Glutamatergic neuron (in vitro differentiated cells): ENCODE measurements around the gene WNT2. TPM values are rescaled to one million over a fixed set of nuclear protein-coding genes. Genes with fewer than 3 reads are reported as not detected.

ENCODE experiments used
- DNase-seq: peaks from one replicate; pipeline ENCODE4 v3.0.0; 2022
- H3K27ac Mint-ChIP-seq: one replicate; pipeline ENCODE4 v1.8.0; 2020; ENCODE audit warnings: mild to moderate bottlenecking, mixed read lengths, inconsistent platforms; ENCODE audit not compliant: unreplicated experiment
- H3K27me3 Mint-ChIP-seq: one replicate; pipeline ENCODE4 v1.8.0; 2020; ENCODE audit warnings: mild to moderate bottlenecking, moderate library complexity, mixed read lengths, inconsistent platforms; ENCODE audit not compliant: unreplicated experiment
- H3K36me3 Mint-ChIP-seq: one replicate; pipeline ENCODE4 v1.8.0; 2020; ENCODE audit warnings: mild to moderate bottlenecking, mixed read lengths, inconsistent platforms; ENCODE audit not compliant: unreplicated experiment
- H3K4me1 Mint-ChIP-seq: one replicate; pipeline ENCODE4 v1.8.0; 2020; ENCODE audit warnings: mild to moderate bottlenecking, low read depth, mixed read lengths, inconsistent platforms; ENCODE audit not compliant: unreplicated experiment
- H3K4me3 Mint-ChIP-seq: one replicate; pipeline ENCODE4 v1.8.0; 2020; ENCODE audit warnings: mild to moderate bottlenecking, mixed read lengths, inconsistent platforms; ENCODE audit not compliant: unreplicated experiment
- H3K9me3 Mint-ChIP-seq: one replicate; pipeline ENCODE4 v1.8.0; 2020; ENCODE audit warnings: mild to moderate bottlenecking, moderate library complexity, mixed read lengths, inconsistent platforms; ENCODE audit not compliant: unreplicated experiment
- CTCF ChIP-seq: fragments of 200-600 bp; sonication (generic); IDR thresholded peaks from one replicate; pipeline ENCODE4 v1.5.0; 2021; ENCODE audit not compliant: partially characterized antibody, unreplicated experiment
- total RNA-seq: library from RNA; stranded (reverse); fragmentation: NEBNext Ultra II Directional; extraction: Animal tissue kit (Norgen Biotek cat#: 25700); gene quantifications from one replicate; pipeline ENCODE4 v1.2.1, GENCODE V29; 2021; ENCODE audit not compliant: unreplicated experiment

Gene WNT2
- total RNA-seq, 1 donor from 2014 or later = not detected

- no peak for TF ChIP-seq CTCF
- peak overlapping the region; percentile 94 for H3K4me3 Mint-ChIP-seq
- H3K9me3 Mint-ChIP-seq = peaks cover 3% of the 10 kb centered on the region
- no peak for DNase-seq
- H3K36me3 Mint-ChIP-seq = peaks cover 17% of the 10 kb centered on the region
- H3K27me3 Mint-ChIP-seq = peaks cover 30% of the 10 kb centered on the region
- H3K4me1 Mint-ChIP-seq = peaks cover 3% of the 10 kb centered on the region
- no peak overlapping the region for H3K27ac Mint-ChIP-seq
Measured at GRCh38 chr7:117323305-117323850, 520 bp upstream of the WNT2 start.

GRCh38 chr7:117320523-117320922 is 2.3 kb downstream of the WNT2 start:
- H3K4me1 Mint-ChIP-seq = peaks cover 3% of the 10 kb centered on the region
- H3K27me3 Mint-ChIP-seq = peaks cover 27% of the 10 kb centered on the region
- no peak for DNase-seq
- no peak overlapping the region for H3K4me3 Mint-ChIP-seq
- H3K36me3 Mint-ChIP-seq = peaks cover 5% of the 10 kb centered on the region
- no peak overlapping the region for H3K27ac Mint-ChIP-seq
- peaks cover 2% of the 10 kb centered on the region for H3K9me3 Mint-ChIP-seq
- TF ChIP-seq CTCF = no peak

- TF ChIP-seq CTCF = no peak
- peaks cover 2% of the 10 kb centered on the region for H3K9me3 Mint-ChIP-seq
- H3K27ac Mint-ChIP-seq = no peak overlapping the region
- no peak for DNase-seq
- peaks cover 3% of the 10 kb centered on the region for H3K4me1 Mint-ChIP-seq
- H3K4me3 Mint-ChIP-seq = no peak overlapping the region
- peaks cover 23% of the 10 kb centered on the region for H3K27me3 Mint-ChIP-seq
- peaks cover 5% of the 10 kb centered on the region for H3K36me3 Mint-ChIP-seq
Measured at GRCh38 chr7:117319181-117319580, 3.7 kb downstream of the WNT2 start.

- DNase-seq = no peak
- Mint-ChIP-seq H3K9me3 (no peaks in the 10 kb centered on the region), H3K36me3 (no peaks in the 10 kb centered on the region), H3K27me3 (no peaks in the 10 kb centered on the region), H3K27ac (no peak overlapping the region), H3K4me1 (no peaks in the 10 kb centered on the region), H3K4me3 (no peak overlapping the region)
- TF ChIP-seq CTCF = no peak
Measured at GRCh38 chr7:117313582-117313981, 9.3 kb downstream of the WNT2 start.

- Mint-ChIP-seq H3K9me3 (no peaks in the 10 kb centered on the region), H3K27me3 (no peaks in the 10 kb centered on the region), H3K4me3 (no peak overlapping the region), H3K4me1 (no peaks in the 10 kb centered on the region), H3K27ac (no peak overlapping the region), H3K36me3 (no peaks in the 10 kb centered on the region)
- TF ChIP-seq CTCF = no peak
- DNase-seq = no peak
Measured at GRCh38 chr7:117312593-117313580, 10.0 kb downstream of the WNT2 start.
